ENCODE measurements around the gene PALM3. TPM values are rescaled to one million over a fixed set of nuclear protein-coding genes. Genes with fewer than 3 reads are reported as not detected.
A peak's percentile ranks its signal among the peaks of the same experiment; 100 is the strongest.

Gene PALM3
- total RNA-seq, 1 donor from 2014 or later, result 0.98 TPM

GRCh38 chr19:14106840-14107239 lies 45.0 kb upstream of the PALM3 start:
- TF ChIP-seq CTCF (IDR thresholded peaks at IDR 0.05) (no peak), POLR2A (IDR thresholded peaks at IDR 0.05) (no peak), POLR2AphosphoS5 (IDR thresholded peaks at IDR 0.05; ENCODE audit: insufficient read depth in 1 of 2, low read depth in 1 of 2) (no peak)
- DNase-seq (ENCODE audit: extremely low spot score in 2 of 2), result no peak
- peaks cover 23% of the 10 kb centered on the region for H3K4me1 ChIP-seq
- H3K9me3 ChIP-seq, result no peaks in the 10 kb centered on the region
- intact Hi-C loops (cut with DNase I), result no loop called here
- peaks cover 0 to 29% of the 10 kb centered on the region in 2 donors for H3K36me3 ChIP-seq
- H3K4me3 ChIP-seq, result no peak overlapping the region
- H3K27me3 ChIP-seq, result no peaks in the 10 kb centered on the region
- H3K27ac ChIP-seq, result peak overlapping the region; percentile 51

- no peak for TF ChIP-seq POLR2AphosphoS5 (IDR thresholded peaks at IDR 0.05; ENCODE audit: insufficient read depth in 1 of 2, low read depth in 1 of 2)
- no peak for TF ChIP-seq POLR2A (IDR thresholded peaks at IDR 0.05)
- no peak for TF ChIP-seq CTCF (IDR thresholded peaks at IDR 0.05)
- Histone ChIP-seq H3K4me1 (peaks cover 11% of the 10 kb centered on the region), H3K4me3 (no peak overlapping the region), H3K9me3 (no peaks in the 10 kb centered on the region), H3K36me3 (peaks cover 0 to 37% of the 10 kb centered on the region in 2 donors), H3K27me3 (no peaks in the 10 kb centered on the region), H3K27ac (no peak overlapping the region)
- intact Hi-C loops (cut with DNase I), result no loop called here
- no peak for DNase-seq (ENCODE audit: extremely low spot score in 2 of 2)
Observed at GRCh38 chr19:14105680-14106079, 43.8 kb upstream of the PALM3 start.

- Histone ChIP-seq H3K4me3 (no peak overlapping the region), H3K36me3 (peaks cover 0 to 40% of the 10 kb centered on the region in 2 donors), H3K27ac (no peak overlapping the region), H3K9me3 (no peaks in the 10 kb centered on the region), H3K27me3 (no peaks in the 10 kb centered on the region), H3K4me1 (peaks cover 8% of the 10 kb centered on the region)
- TF ChIP-seq POLR2AphosphoS5 (IDR thresholded peaks at IDR 0.05; ENCODE audit: insufficient read depth in 1 of 2, low read depth in 1 of 2) (no peak), CTCF (IDR thresholded peaks at IDR 0.05) (no peak), POLR2A (IDR thresholded peaks at IDR 0.05) (no peak)
- DNase-seq (ENCODE audit: extremely low spot score in 2 of 2), result no peak
- intact Hi-C loops (cut with DNase I), result no loop called here
Observed at GRCh38 chr19:14103310-14103709, 41.4 kb upstream of the PALM3 start.

GRCh38 chr19:14102756-14103155 lies 40.9 kb upstream of the PALM3 start:
- Histone ChIP-seq H3K4me1 (peaks cover 4% of the 10 kb centered on the region), H3K36me3 (peaks cover 0 to 44% of the 10 kb centered on the region in 2 donors), H3K27me3 (no peaks in the 10 kb centered on the region), H3K9me3 (no peaks in the 10 kb centered on the region), H3K27ac (no peak overlapping the region), H3K4me3 (no peak overlapping the region)
- DNase-seq (ENCODE audit: extremely low spot score in 2 of 2), result no peak
- TF ChIP-seq CTCF (IDR thresholded peaks at IDR 0.05) (no peak), POLR2A (IDR thresholded peaks at IDR 0.05) (no peak), POLR2AphosphoS5 (IDR thresholded peaks at IDR 0.05; ENCODE audit: insufficient read depth in 1 of 2, low read depth in 1 of 2) (no peak)
- intact Hi-C loops (cut with DNase I), result no loop called here

- Histone ChIP-seq H3K9me3 (no peaks in the 10 kb centered on the region), H3K27ac (no peak overlapping the region), H3K4me3 (no peak overlapping the region), H3K27me3 (no peaks in the 10 kb centered on the region), H3K36me3 (peaks cover 0 to 50% of the 10 kb centered on the region in 2 donors), H3K4me1 (no peaks in the 10 kb centered on the region)
- no peak for TF ChIP-seq CTCF (IDR thresholded peaks at IDR 0.05)
- no peak for TF ChIP-seq POLR2A (IDR thresholded peaks at IDR 0.05)
- TF ChIP-seq POLR2AphosphoS5 (IDR thresholded peaks at IDR 0.05; ENCODE audit: insufficient read depth in 1 of 2, low read depth in 1 of 2), result no peak
- DNase-seq (ENCODE audit: extremely low spot score in 2 of 2), result no peak
- intact Hi-C loops (cut with DNase I), result no loop called here
Observed at GRCh38 chr19:14102102-14102696, 40.3 kb upstream of the PALM3 start.

Measured in vagina (tissue), 2 donors.